OCI-LY1 (cell line): ENCODE results near the gene TXNDC11.

Source experiments
- H2AFZ ChIP-seq: fragments of 200-600 bp; sonication (generic), shearing (Covaris generic); 2 replicates; pipeline ENCODE4 v1.6.0; 2014; ENCODE audit warnings: antibody characterized with exemption, mild to moderate bottlenecking, low read length
- H3F3A ChIP-seq: fragments of 200-600 bp; sonication (generic), shearing (Covaris generic); 2 replicates; pipeline ENCODE4 v1.6.0; 2014; ENCODE audit warnings: mild to moderate bottlenecking, antibody characterized with exemption, low read length, moderate library complexity; ENCODE audit not compliant: insufficient read depth
- H3K27ac ChIP-seq: fragments of 200-600 bp; sonication (generic); 2 replicates; pipeline ENCODE4 v1.5.1; 2014; ENCODE audit warnings: low read length, mixed run types, mild to moderate bottlenecking, low read depth; ENCODE audit not compliant: poor library complexity, severe bottlenecking
- H3K27me3 ChIP-seq: fragments of 200-600 bp; sonication (generic); 2 replicates; pipeline ENCODE4 v1.6.0; 2014; ENCODE audit warnings: antibody characterized with exemption, mild to moderate bottlenecking, low read length, moderate library complexity; ENCODE audit not compliant: insufficient read depth
- H3K36me3 ChIP-seq: fragments of 200-600 bp; sonication (generic); 2 replicates; pipeline ENCODE4 v1.6.1; 2014; ENCODE audit warnings: mild to moderate bottlenecking, antibody characterized with exemption, low read length, moderate library complexity, mixed read lengths; ENCODE audit not compliant: insufficient read depth
- H3K4me1 ChIP-seq: fragments of 200-600 bp; sonication (generic); 2 replicates; pipeline ENCODE4 v1.5.1; 2014; ENCODE audit warnings: mild to moderate bottlenecking, low read length, moderate library complexity; ENCODE audit not compliant: insufficient read depth, severe bottlenecking
- H3K4me2 ChIP-seq: fragments of 200-600 bp; sonication (generic), shearing (Covaris generic); 2 replicates; pipeline ENCODE4 v1.6.1; 2014; ENCODE audit warnings: low read length
- H3K4me3 ChIP-seq: fragments of 200-600 bp; sonication (generic); 2 replicates; pipeline ENCODE4 v1.5.1; 2014; ENCODE audit warnings: low read length, low read depth, mild to moderate bottlenecking, mixed read lengths; ENCODE audit not compliant: poor library complexity, severe bottlenecking
- H3K79me2 ChIP-seq: fragments of 200-600 bp; shearing (Covaris generic); 2 replicates; pipeline ENCODE4 v1.6.1; 2016; ENCODE audit warnings: mixed run types, low read length, mixed read lengths; ENCODE audit not compliant: insufficient read depth
- H3K9ac ChIP-seq: fragments of 200-600 bp; sonication (generic), shearing (Covaris generic); 2 replicates; pipeline ENCODE4 v1.6.1; 2014; ENCODE audit warnings: mild to moderate bottlenecking, low read length, mixed read lengths
- H3K9me2 ChIP-seq: fragments of 200-600 bp; sonication (generic), shearing (Covaris generic); 2 replicates; pipeline ENCODE4 v1.6.1; 2014; ENCODE audit warnings: low read depth, mild to moderate bottlenecking, low read length, mixed read lengths
- H3K9me3 ChIP-seq: fragments of 200-600 bp; shearing (Covaris generic); 2 replicates; pipeline ENCODE4 v1.6.1; 2014; ENCODE audit warnings: low read length, mixed read lengths
- H4K20me1 ChIP-seq: fragments of 200-600 bp; sonication (generic), shearing (Covaris generic); 2 replicates; pipeline ENCODE4 v1.6.0; 2016; ENCODE audit warnings: mild to moderate bottlenecking, low read length; ENCODE audit not compliant: insufficient read depth
- CTCF ChIP-seq: fragments of 200-600 bp; sonication (generic), shearing (Covaris generic); IDR thresholded peaks from 2 replicates; pipeline ENCODE4 v1.5.1; 2017; ENCODE audit warnings: mild to moderate bottlenecking, antibody characterized with exemption, low read length, moderate library complexity, mixed read lengths
- EZH2 ChIP-seq: fragments of 200-600 bp; sonication (generic), shearing (Covaris generic); IDR thresholded peaks from 2 replicates; pipeline ENCODE4 v1.8.0; 2017; ENCODE audit warnings: borderline replicate concordance, mixed run types, mild to moderate bottlenecking, antibody characterized with exemption, low read length, moderate library complexity, mixed read lengths

TXNDC11 gene

GRCh38 chr16:11668623-11669379 lies 73.9 kb downstream of the TXNDC11 start:
- Histone ChIP-seq H3K4me1 (peaks cover 75% of the 10 kb centered on the region), H3K4me3 (peak overlapping the region; percentile 67), H3K27ac (no peak overlapping the region), H3K27me3 (no peaks in the 10 kb centered on the region), H2AFZ (no peak overlapping the region), H3K9ac (peak overlapping the region; percentile 57), H3K36me3 (no peaks in the 10 kb centered on the region), H3F3A (no peaks in the 10 kb centered on the region), H3K9me2 (no peaks in the 10 kb centered on the region), H3K79me2 (no peaks in the 10 kb centered on the region), H3K9me3 (no peaks in the 10 kb centered on the region), H3K4me2 (peak overlapping the region; percentile 79), H4K20me1 (no peaks in the 10 kb centered on the region)
- TF ChIP-seq CTCF (no peak), EZH2 (no peak)

DNA sequence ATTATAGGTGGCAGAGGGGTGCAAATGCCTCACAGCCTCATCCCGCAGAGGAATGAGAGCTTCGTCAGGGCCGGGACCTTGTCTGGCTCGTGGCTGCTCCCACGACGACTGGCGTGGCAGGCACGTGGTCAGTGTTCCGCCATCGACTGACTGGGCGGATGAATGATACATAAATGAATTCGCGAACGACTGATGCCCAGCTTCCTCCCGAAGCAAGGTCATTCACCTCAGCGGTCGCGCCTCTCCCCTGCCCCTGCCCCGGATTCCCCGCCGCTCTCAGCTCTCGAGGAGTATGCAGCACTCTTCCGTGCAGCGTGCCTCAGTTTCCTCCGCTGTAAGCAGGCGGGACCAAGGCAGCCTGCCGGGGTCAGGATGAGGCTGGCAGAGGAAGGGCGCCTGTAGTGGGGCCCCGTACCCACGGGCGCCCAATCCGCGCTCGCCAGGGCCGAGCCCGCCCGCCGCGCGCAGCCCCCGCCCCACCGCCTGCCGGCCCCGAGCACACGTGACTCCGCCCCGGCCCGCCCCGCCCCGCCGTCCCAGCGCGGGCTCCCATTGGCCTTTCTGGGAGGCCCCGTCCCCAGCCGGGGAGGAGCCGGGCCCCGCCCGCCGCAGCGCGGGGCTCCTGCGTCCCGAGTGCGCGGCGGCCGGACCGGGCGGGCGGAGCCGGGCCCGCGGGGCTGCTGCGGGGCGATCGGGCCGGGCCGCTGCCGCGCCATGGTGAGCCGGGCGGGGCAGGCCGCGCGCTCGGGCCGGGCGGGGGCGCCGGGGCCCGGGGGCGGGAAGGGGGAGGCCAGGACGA lies 74.6 kb downstream of the TXNDC11 start, which contains the start of gene SNN:
Gene SNN, plus strand, starts transcription at position 632 of the 799 bp plus-strand sequence. CDS start 7,605 bp downstream, outside the sequence.
- no peaks in the 10 kb centered on the region for H3K36me3 ChIP-seq
- H3K4me2 ChIP-seq: peak within 1 kb of the TSS; percentile 79
- no peaks in the 10 kb centered on the region for H3K9me3 ChIP-seq
- 0 out of 2 replicates have a peak within 1 kb of the TSS, but pooled peaks have one; percentile 7 for H2AFZ ChIP-seq
- H4K20me1 ChIP-seq: no peaks in the 10 kb centered on the region
- peak within 1 kb of the TSS; percentile 67 for H3K4me3 ChIP-seq
- no peak for TF ChIP-seq EZH2
- TF ChIP-seq CTCF: no peak
- peak within 1 kb of the TSS; percentile 55 for H3K27ac ChIP-seq
- H3K9me2 ChIP-seq: no peaks in the 10 kb centered on the region
- H3K79me2 ChIP-seq: no peaks in the 10 kb centered on the region
- no peaks in the 10 kb centered on the region for H3K27me3 ChIP-seq
- peak within 1 kb of the TSS; percentile 57 for H3K9ac ChIP-seq
- H3K4me1 ChIP-seq: peaks cover 76% of the 10 kb centered on the region
- H3F3A ChIP-seq: no peaks in the 10 kb centered on the region

- Histone ChIP-seq H2AFZ (no peak overlapping the region), H3K9me2 (no peaks in the 10 kb centered on the region), H3K36me3 (no peaks in the 10 kb centered on the region), H3K79me2 (no peaks in the 10 kb centered on the region), H4K20me1 (no peaks in the 10 kb centered on the region), H3K4me3 (peak overlapping the region; percentile 60), H3K27me3 (no peaks in the 10 kb centered on the region), H3K27ac (no peak overlapping the region), H3F3A (no peaks in the 10 kb centered on the region), H3K4me2 (peak overlapping the region; percentile 76), H3K4me1 (peaks cover 69% of the 10 kb centered on the region), H3K9ac (peak overlapping the region; percentile 57; the same call in 1 of the 2 replicates), H3K9me3 (no peaks in the 10 kb centered on the region)
- TF ChIP-seq EZH2 (no peak), CTCF (no peak)
These were observed 75.3 kb downstream of the TXNDC11 start for GRCh38 chr16:11667221-11667823.
